HepG2 (cell line): ENCODE measurements around the gene C1orf159. TPM values are rescaled to one million over a fixed set of nuclear protein-coding genes. Genes with fewer than 3 reads are reported as not detected.

Experiments used
- AHDC1 ChIP-seq: sonication (generic); formaldehyde crosslinking; IDR thresholded peaks from 2 replicates; pipeline ENCODE4 v1.5.1; 2020; ENCODE audit warnings: mild to moderate bottlenecking, missing genetic modification reagents, borderline replicate concordance
- FOXC1 ChIP-seq: sonication (generic); formaldehyde crosslinking; IDR thresholded peaks from 2 replicates; pipeline ENCODE4 v1.8.0; 2022; ENCODE audit warnings: mild to moderate bottlenecking, missing genetic modification reagents, borderline replicate concordance
- GATAD1 ChIP-seq: IDR thresholded peaks from 2 replicates; pipeline ENCODE4 v1.6.1; 2016; ENCODE audit warnings: missing genetic modification reagents, missing compliant biosample characterization
- HMG20B ChIP-seq: conservative IDR thresholded peaks from 2 replicates; pipeline ENCODE4 v1.6.1; 2016; ENCODE audit warnings: missing genetic modification reagents, missing compliant biosample characterization
- MAX ChIP-seq: IDR thresholded peaks from 2 replicates; pipeline ENCODE4 v1.6.1; 2012; ENCODE audit warnings: inconsistent platforms
- NR2F6 ChIP-seq, 2 experiments: IDR thresholded peaks; 2 replicates each; pipeline ENCODE4 v1.6.1; 2016; ENCODE audit warnings: antibody characterized with exemption in 1 of 2, mild to moderate bottlenecking in 1 of 2
- PAWR ChIP-seq: sonication (generic); formaldehyde crosslinking; IDR thresholded peaks from 2 replicates; pipeline ENCODE4 v1.4.0; 2020; ENCODE audit warnings: missing genetic modification reagents, mild to moderate bottlenecking, borderline replicate concordance
- RARA ChIP-seq: IDR thresholded peaks from 2 replicates; pipeline ENCODE4 v1.6.1; 2016; ENCODE audit warnings: missing genetic modification reagents, missing compliant biosample characterization
- REST ChIP-seq, 2 experiments: IDR thresholded peaks; 2 replicates each; pipeline ENCODE4 v1.6.1; 2011 to 2012; ENCODE audit warnings: low read length in 2 of 2, borderline replicate concordance in 1 of 2, low read depth in 1 of 2, mild to moderate bottlenecking in 1 of 2, moderate library complexity in 1 of 2
- SP4 ChIP-seq: sonication (generic); formaldehyde crosslinking; IDR thresholded peaks from 2 replicates; pipeline ENCODE4 v1.8.1; 2023; ENCODE audit warnings: mild to moderate bottlenecking, missing genetic modification reagents
- TAF1 ChIP-seq: sonication (generic); formaldehyde crosslinking; IDR thresholded peaks from 2 replicates; pipeline ENCODE4 v1.4.0; 2020; ENCODE audit warnings: missing genetic modification reagents
- TBX2 ChIP-seq: sonication (generic); formaldehyde crosslinking; IDR thresholded peaks from 2 replicates; pipeline ENCODE4 v1.5.0; 2020; ENCODE audit warnings: missing genetic modification reagents, mild to moderate bottlenecking, borderline replicate concordance
- ZBTB38 ChIP-seq: sonication (generic); formaldehyde crosslinking; IDR thresholded peaks from 2 replicates; pipeline ENCODE4 v1.5.1; 2020; ENCODE audit warnings: mild to moderate bottlenecking, missing genetic modification reagents
- ZNF552 ChIP-seq: sonication (generic); formaldehyde crosslinking; IDR thresholded peaks from 2 replicates; pipeline ENCODE4 v1.9.0; 2022; ENCODE audit warnings: missing genetic modification reagents, mild to moderate bottlenecking, borderline replicate concordance
- ZNF570 ChIP-seq: sonication (generic); formaldehyde crosslinking; IDR thresholded peaks from 2 replicates; pipeline ENCODE4 v1.4.0; 2020; ENCODE audit warnings: mild to moderate bottlenecking, missing genetic modification reagents, borderline replicate concordance
- ZNF691 ChIP-seq: sonication (generic); formaldehyde crosslinking; IDR thresholded peaks from 2 replicates; pipeline ENCODE4 v1.4.0; 2020; ENCODE audit warnings: missing genetic modification reagents, low read depth, mild to moderate bottlenecking, borderline replicate concordance
- ZNF740 ChIP-seq: sonication (generic); formaldehyde crosslinking; IDR thresholded peaks from 2 replicates; pipeline ENCODE4 v1.4.0; 2020; ENCODE audit warnings: missing genetic modification reagents
- ZNF761 ChIP-seq: sonication (generic); formaldehyde crosslinking; conservative IDR thresholded peaks from 2 replicates; pipeline ENCODE4 v1.4.0; 2020; ENCODE audit warnings: mild to moderate bottlenecking, missing genetic modification reagents
- polyA plus RNA-seq, 8 experiments: library from polyadenylated mRNA; depleted of rRNA in 3 of 8; stranded (reverse) in 7 of 8; unstranded in 1 of 8; fragments of >200 nt; fragmentation: Illumina TruSeq in 4 of 8; extraction: Trizol in 4 of 8; gene quantifications; 2 replicates each; pipeline versions ENCODE4 v1.2.1 to v1.2.3, GENCODE V29; 2011 to 2016; ENCODE audit warnings: low read depth in 4 of 8, missing spikeins in 1 of 8, mixed read lengths in 1 of 8; ENCODE audit not compliant: insufficient read depth in 1 of 8
- total RNA-seq, 5 experiments: library from RNA; depleted of rRNA; stranded (reverse); fragments of >200 nt; fragmentation: Illumina TruSeq; extraction: Trizol; gene quantifications; 2 replicates each; pipeline ENCODE4 v1.2.3, GENCODE V29; 2016; ENCODE audit warnings: low read depth in 1 of 5

The C1orf159 gene
- total and polyA plus RNA-seq, 2 of the 13 experiments (the other 11 are each of a cell fraction or from before 2014, with no cell fraction given), result 3.8 to 6.7 TPM

- 0 out of 2 replicates have a peak, but pooled peaks have one; percentile 65 for TF ChIP-seq ZNF691 (CRISPR knock-in tag)
- TF ChIP-seq NR2F6 (IDR thresholded peaks at IDR 0.05), result no peak
- no peak for TF ChIP-seq NR2F6 (CRISPR knock-in tag; IDR thresholded peaks at IDR 0.05)
- peak; percentile 19; the same call in 1 of the 2 replicates for TF ChIP-seq TAF1 (CRISPR knock-in tag)
- TF ChIP-seq ZNF761 (CRISPR knock-in tag), result 0 out of 2 replicates have a peak, but pooled peaks have one; percentile 40
- TF ChIP-seq ZNF552, result no peak
- no peak for TF ChIP-seq ZNF570 (CRISPR knock-in tag)
- TF ChIP-seq HMG20B (CRISPR knock-in tag), result no peak
- TF ChIP-seq REST (IDR thresholded peaks at IDR 0.05; ENCODE audit: borderline replicate concordance in 1 of 2, low read depth in 1 of 2, low read length in 2 of 2), result no peak
- TF ChIP-seq ZBTB38 (CRISPR knock-in tag), result no peak
- no peak for TF ChIP-seq FOXC1 (CRISPR knock-in tag)
- TF ChIP-seq PAWR (CRISPR knock-in tag), result no peak
- peak; percentile 76; the same call in 1 of the 2 replicates for TF ChIP-seq SP4 (CRISPR knock-in tag)
- peak; percentile 19; the same call in 1 of the 2 replicates for TF ChIP-seq RARA (CRISPR knock-in tag)
- no peak for TF ChIP-seq AHDC1 (CRISPR knock-in tag)
- TF ChIP-seq MAX, result 0 out of 2 replicates have a peak, but pooled peaks have one; percentile 33
- no peak for TF ChIP-seq ZNF740 (CRISPR knock-in tag)
- TF ChIP-seq TBX2 (CRISPR knock-in tag), result 0 out of 2 replicates have a peak, but pooled peaks have one; percentile 30
- TF ChIP-seq GATAD1 (CRISPR knock-in tag), result 0 out of 2 replicates have a peak, but pooled peaks have one; percentile 17
These were observed 46.7 kb downstream of the C1orf159 start (continued) for GRCh38 chr1:1069056-1069710.
